Naive thymus-derived CD4-positive, alpha-beta T cell (primary cell): ENCODE measurements around the gene MUCL1. TPM values are rescaled to one million over a fixed set of nuclear protein-coding genes. Genes with fewer than 3 reads are reported as not detected.
"Not testable (repeated sequence)": the region's sequence is repeated elsewhere in the genome, so short reads cannot be mapped to it uniquely, and the experiment has no call there.

Experiments
- ATAC-seq: fragments of 150-1000 bp; cut with Tn5 transposase; 2 replicates; pipeline ENCODE4 v1.10.0; 2021; ENCODE audit warnings: mild to moderate bottlenecking, moderate library complexity
- CTCF ChIA-PET: fragments of 350-600 bp; sonication (Branson Sonifier 250); formaldehyde crosslinking; loops from one replicate; lab custom pipeline; 2021; ENCODE audit warnings: antibody characterized with exemption; lab: Charles Lee
- POLR2A ChIA-PET: fragments of 350-600 bp; sonication (Branson Sonifier 250); formaldehyde crosslinking; loops from one replicate; lab custom pipeline; 2021; ENCODE audit warnings: antibody characterized with exemption, inconsistent platforms; lab: Charles Lee
- DNase-seq, 9 donors: peaks; one replicate each; pipeline versions ENCODE4 v3.0.0 to v3.0.0-alpha.2; 2020 to 2022; ENCODE audit warnings: mixed read lengths in 1 of 9
- H3K27ac ChIP-seq: one replicate; pipeline ENCODE4 v1.7.0; 2013; ENCODE audit warnings: mild to moderate bottlenecking, low read depth, low read length, moderate library complexity
- H3K27me3 ChIP-seq, 2 donors: one replicate each; pipeline ENCODE4 v1.7.0; 2013; ENCODE audit warnings: low read length in 2 of 2, mild to moderate bottlenecking in 2 of 2, moderate library complexity in 2 of 2; ENCODE audit not compliant: control insufficient read depth in 2 of 2, insufficient read depth in 2 of 2
- H3K36me3 ChIP-seq, 3 experiments: 1 replicate in 2 of 3; 2 replicates in 1 of 3; pipeline ENCODE4 v1.7.0; 2013; ENCODE audit warnings: low read length in 3 of 3, mild to moderate bottlenecking in 3 of 3, moderate library complexity in 1 of 3; ENCODE audit not compliant: insufficient read depth in 3 of 3, control insufficient read depth in 2 of 3
- H3K4me1 ChIP-seq, 2 donors: one replicate each; pipeline ENCODE4 v1.7.0; 2013; ENCODE audit warnings: low read length in 2 of 2, mild to moderate bottlenecking in 2 of 2, moderate library complexity in 1 of 2; ENCODE audit not compliant: control insufficient read depth in 2 of 2, insufficient read depth in 2 of 2
- H3K4me3 ChIP-seq: 2 replicates; pipeline ENCODE4 v1.7.0; 2013; ENCODE audit warnings: mild to moderate bottlenecking, low read length
- H3K9me3 ChIP-seq, 3 experiments: 1 replicate in 2 of 3; 2 replicates in 1 of 3; pipeline ENCODE4 v1.7.0; 2013; ENCODE audit warnings: low read length in 3 of 3; ENCODE audit not compliant: control insufficient read depth in 2 of 3
- H3K27ac Mint-ChIP-seq, 9 donors: one replicate each; pipeline ENCODE4 v1.8.0; 2020 to 2022; ENCODE audit warnings: mixed read lengths in 9 of 9, mild to moderate bottlenecking in 8 of 9, moderate library complexity in 5 of 9, inconsistent platforms in 2 of 9
- H3K27me3 Mint-ChIP-seq, 5 donors: one replicate each; pipeline ENCODE4 v1.8.0; 2021 to 2022; ENCODE audit warnings: mixed read lengths in 5 of 5, mild to moderate bottlenecking in 1 of 5
- H3K36me3 Mint-ChIP-seq, 5 donors: one replicate each; pipeline ENCODE4 v1.8.0; 2020 to 2022; ENCODE audit warnings: mixed read lengths in 5 of 5, mild to moderate bottlenecking in 3 of 5, inconsistent platforms in 1 of 5
- H3K4me1 Mint-ChIP-seq, 7 donors: one replicate each; pipeline ENCODE4 v1.8.0; 2020 to 2022; ENCODE audit warnings: mixed read lengths in 7 of 7, mild to moderate bottlenecking in 3 of 7, inconsistent platforms in 1 of 7
- H3K4me3 Mint-ChIP-seq, 10 donors: one replicate each; pipeline ENCODE4 v1.8.0; 2020 to 2022; ENCODE audit warnings: mild to moderate bottlenecking in 10 of 10, mixed read lengths in 10 of 10, moderate library complexity in 6 of 10, inconsistent platforms in 2 of 10
- H3K9me3 Mint-ChIP-seq, 11 donors: one replicate each; pipeline ENCODE4 v1.8.0; 2020 to 2022; ENCODE audit warnings: mixed read lengths in 11 of 11, mild to moderate bottlenecking in 4 of 11, inconsistent platforms in 1 of 11, moderate library complexity in 1 of 11
- intact Hi-C, 2 donors: fragments of 100-400 bp; cut with micrococcal nuclease; formaldehyde crosslinking; loops; one replicate each; pipeline ENCODE4 v1.15.1; 2023
- polyA plus RNA-seq, 2 donors: library from polyadenylated mRNA; unstranded; fragments of 300-500 nt; fragmentation: Illumina TruSeq; gene quantifications; one replicate each; pipeline ENCODE4 v1.2.3, GENCODE V29; 2021
- total RNA-seq, 6 experiments: library from RNA in 5 of 6; stranded (reverse) in 5 of 6; gene quantifications; 1 replicate in 5 of 6; 2 replicates in 1 of 6; pipeline ENCODE4 v1.2.3 and lab custom pipeline; 2021 to 2026

The MUCL1 gene
- total and polyA plus RNA-seq, 7 experiments from 2014 or later: not detected

- not testable (repeated sequence) for H3K4me1 Mint-ChIP-seq
These were observed 28.3 kb downstream of the MUCL1 start for GRCh38 chr12:54882597-54882996.

GRCh38 chr12:54888428-54888827, 34.1 kb downstream of the MUCL1 start:
- peak in 1 of 9 donors; percentile 5 for DNase-seq
- H3K4me3 Mint-ChIP-seq: peak overlapping the region in 5 of 10 donors; percentile 1 to 20 (median 13)

More at GRCh38 chr12:54882597-54882996, 28.3 kb downstream of the MUCL1 start:
- ATAC-seq, H3K36me3 ChIP-seq, H3K4me1 ChIP-seq, H3K9me3 Mint-ChIP-seq, H3K9me3 ChIP-seq, DNase-seq, H3K27ac Mint-ChIP-seq, intact Hi-C loops, H3K4me3 ChIP-seq, H3K27me3 ChIP-seq, H3K4me3 Mint-ChIP-seq, H3K27ac ChIP-seq, H3K36me3 Mint-ChIP-seq: not testable (repeated sequence)
- ChIA-PET CTCF (interaction anchor here (1.2 kb wide), 1 partner anchor 53 kb away, joined by 3 read pairs; no protein-coding TSS in a partner anchor), POLR2A (interaction anchor here (0.8 kb wide), 2 partner anchors 16 to 126 kb away, joined by 3 read pairs; no protein-coding TSS in a partner anchor)
- H3K27me3 Mint-ChIP-seq: peaks cover 0 to 15% (median 0%) of the 10 kb centered on the region in 5 donors

GRCh38 chr12:54890339-54890738, 36.0 kb downstream of the MUCL1 start:
- no peak overlapping the region for H3K4me3 Mint-ChIP-seq
- Histone ChIP-seq H3K27me3 (no peaks in the 10 kb centered on the region), H3K9me3 (no peaks in the 10 kb centered on the region), H3K4me1 (no peaks in the 10 kb centered on the region), H3K36me3 (no peaks in the 10 kb centered on the region), H3K27ac (no peak overlapping the region), H3K4me3 (no peak overlapping the region)
- H3K27me3 Mint-ChIP-seq: peaks cover 0 to 6% (median 0%) of the 10 kb centered on the region in 5 donors
- ATAC-seq (no peak), DNase-seq (no peak)
- H3K27ac Mint-ChIP-seq: no peak overlapping the region
- ChIA-PET POLR2A (no interaction called here), CTCF (no interaction called here)
- H3K4me1 Mint-ChIP-seq: peaks cover 0 to 13% (median 9%) of the 10 kb centered on the region in 7 donors
- intact Hi-C loops: no loop called here
- peaks cover 0 to 4% (median 0%) of the 10 kb centered on the region in 11 donors for H3K9me3 Mint-ChIP-seq
- H3K36me3 Mint-ChIP-seq: no peaks in the 10 kb centered on the region

More at GRCh38 chr12:54888428-54888827, 34.1 kb downstream of the MUCL1 start:
- H3K27me3 Mint-ChIP-seq, H3K27me3 ChIP-seq, H3K27ac Mint-ChIP-seq, H3K4me1 ChIP-seq, CTCF ChIA-PET, H3K27ac ChIP-seq, H3K36me3 ChIP-seq, intact Hi-C loops, H3K9me3 ChIP-seq, POLR2A ChIA-PET, H3K4me3 ChIP-seq, H3K36me3 Mint-ChIP-seq, H3K9me3 Mint-ChIP-seq, ATAC-seq: not testable (repeated sequence)
- H3K4me1 Mint-ChIP-seq: peaks cover 0 to 13% (median 9%) of the 10 kb centered on the region in 7 donors

- ChIA-PET POLR2A (interaction anchor here (0.7 kb wide), 1 partner anchor 41 kb away, joined by 4 read pairs; no protein-coding TSS in a partner anchor), CTCF (no interaction called here)
- H3K27me3 Mint-ChIP-seq: peaks cover 0 to 6% (median 0%) of the 10 kb centered on the region in 5 donors
- Histone ChIP-seq H3K4me3 (no peak overlapping the region), H3K9me3 (no peaks in the 10 kb centered on the region), H3K4me1 (no peaks in the 10 kb centered on the region), H3K36me3 (no peaks in the 10 kb centered on the region), H3K27ac (no peak overlapping the region), H3K27me3 (no peaks in the 10 kb centered on the region)
- DNase-seq (no peak), ATAC-seq (no peak)
- H3K4me3 Mint-ChIP-seq: no peak overlapping the region
- peaks cover 0 to 13% (median 9%) of the 10 kb centered on the region in 7 donors for H3K4me1 Mint-ChIP-seq
- H3K36me3 Mint-ChIP-seq: no peaks in the 10 kb centered on the region
- H3K27ac Mint-ChIP-seq: no peak overlapping the region
- intact Hi-C loops: no loop called here
- H3K9me3 Mint-ChIP-seq: peaks cover 0 to 2% (median 0%) of the 10 kb centered on the region in 11 donors
These were observed 37.6 kb downstream of the MUCL1 start for GRCh38 chr12:54891717-54892478.

Other genes with a start within 250 kb of the MUCL1 start
- not detected for gene LACRT, start 219.6 kb upstream of the MUCL1 start, total RNA-seq
- gene LACRT, start 219.6 kb upstream of the MUCL1 start, polyA plus RNA-seq: not detected
- gene DCD, start 206.2 kb upstream of the MUCL1 start, total RNA-seq: not detected
- gene DCD, start 206.2 kb upstream of the MUCL1 start, polyA plus RNA-seq: not detected
- gene TESPA1, start 130.2 kb downstream of the MUCL1 start, total RNA-seq: 100 to 1,000 TPM; 120 to 301 (median 186) TPM
- 100 to 1,000 TPM; 183 to 314 TPM for gene TESPA1, start 130.2 kb downstream of the MUCL1 start, polyA plus RNA-seq
- gene NEUROD4, start 165.5 kb downstream of the MUCL1 start, total RNA-seq: under 1 TPM in 1 of 5 experiments, not detected in 4; 0.11 TPM
- gene NEUROD4, start 165.5 kb downstream of the MUCL1 start, polyA plus RNA-seq: not detected